Heart left ventricle (tissue), 16 donors: ENCODE results near the gene WDR74. TPM values are rescaled to one million over a fixed set of nuclear protein-coding genes. Genes with fewer than 3 reads are reported as not detected.

Source experiments
- ATAC-seq, 4 donors: fragments of 200-7000 bp; cut with Tn5 transposase; one replicate each; pipeline ENCODE4 v1.9.1; 2020 to 2022; ENCODE audit warnings: moderate library complexity in 4 of 4, mild to moderate bottlenecking in 3 of 4, moderate number of reproducible peaks in 1 of 4
- DNase-seq, 5 donors: peaks; one replicate each; pipeline ENCODE4 v3.0.0-alpha.2; 2020
- H3K27ac ChIP-seq, 12 donors: fragments of 200-600 bp; sonication (generic) in 4 of 12; one replicate each; pipeline versions ENCODE4 v1.5.0 to v1.8.0; 2016 to 2022; ENCODE audit warnings: mild to moderate bottlenecking in 2 of 12
- H3K27me3 ChIP-seq, 9 donors: fragments of 200-600 bp; sonication (generic) in 2 of 9; one replicate each; pipeline versions ENCODE4 v1.5.1 to v1.8.0; 2016 to 2022; ENCODE audit warnings: mild to moderate bottlenecking in 3 of 9
- H3K36me3 ChIP-seq, 9 donors: fragments of 200-600 bp; sonication (generic) in 2 of 9; one replicate each; pipeline versions ENCODE4 v1.5.0 to v1.8.0; 2018 to 2022; ENCODE audit warnings: mild to moderate bottlenecking in 2 of 9
- H3K4me1 ChIP-seq, 12 donors: fragments of 200-600 bp; sonication (generic) in 4 of 12; one replicate each; pipeline versions ENCODE4 v1.5.0 to v1.8.0; 2016 to 2022; ENCODE audit warnings: mild to moderate bottlenecking in 3 of 12
- H3K4me3 ChIP-seq, 12 donors: fragments of 200-600 bp; sonication (generic) in 4 of 12; one replicate each; pipeline versions ENCODE4 v1.5.0 to v1.8.0; 2017 to 2022; ENCODE audit warnings: mild to moderate bottlenecking in 9 of 12, moderate library complexity in 4 of 12
- H3K9me3 ChIP-seq, 12 donors: fragments of 200-600 bp; sonication (generic) in 4 of 12; one replicate each; pipeline versions ENCODE4 v1.5.0 to v1.8.0; 2016 to 2022; ENCODE audit warnings: mild to moderate bottlenecking in 1 of 12
- POLR2A ChIP-seq, 2 donors: fragments of 450-650 bp; IDR thresholded peaks; one replicate each; pipeline ENCODE4 v1.6.1; 2017; ENCODE audit warnings: antibody characterized with exemption in 2 of 2, mild to moderate bottlenecking in 2 of 2, moderate library complexity in 2 of 2
- WGBS, 4 donors: extraction: QIAGEN DNeasy Blood & Tissue Kit in 2 of 4; methylation state at CpG; one replicate each; pipeline versions ENCODE4 v1.1.5 to v1.1.7; 2013 to 2018; 5-methylcytosine and 5-hydroxymethylcytosine counted together
- intact Hi-C, 10 donors: fragments of 100-400 bp; cut with DNase I; formaldehyde crosslinking; loops; one replicate each; pipeline versions ENCODE4 v1.11.1 to v1.14.2; 2022
- polyA plus RNA-seq, 2 donors: library from polyadenylated mRNA; stranded (reverse); fragments of 200-250 nt; gene quantifications; one replicate each; pipeline ENCODE4 v1.2.3, GENCODE V29; 2013
- total RNA-seq, 9 donors: library from RNA; depleted of rRNA in 2 of 9; stranded (reverse); fragments of >200 nt in 2 of 9; fragmentation: NEBNext Ultra II Directional in 3 of 9; extraction: Animal tissue kit (Norgen Biotek cat#: 25700) in 3 of 9; gene quantifications; one replicate each; pipeline versions ENCODE4 v1.1.0 to v1.2.4, GENCODE V29; 2016 to 2023
- TF ChIP-seq, protein P1 (sequence below), 12 donors: fragments of 200-600 bp; sonication (generic) in 4 of 12; IDR thresholded peaks; one replicate each; pipeline versions ENCODE4 v1.5.0 to v1.8.0; 2018 to 2022; ENCODE audit warnings: antibody characterized with exemption in 12 of 12, mild to moderate bottlenecking in 5 of 12
- donor health status: ischemic (EF 13 %, LVEDD 7.1; RV severe dilation, severe dysfunction).
- donor health status: healthy with polysubstance abuse.
- donor health status: DM: no; HTN: yes; CAD: no.
- donor health status: DM: no; HTN: no; CAD: no.
- donor health status: ischemic (EF 25% LVEDD 6.9; RV normal size, moderate dysfunction).
- donor health status: ischemic (EF 25% LVEDD 5.7; RV mildly dilated, moderate dysfunction).
- donor health status: healthy.
- donor health status: DM: yes; HTN: yes; CAD: no.
- donor health status: ischemic (EF 35%, LVEDD 5.7; RV mildly dilated, moderate dysfunction).
- donor health status: nonischemic (EF 11% LVEDD 7.7; RV severe dilation, severe dysfunction).
- donor health status: DM: yes; HTN: yes; CAD: no.
- donor health status: PGD.
- donor health status: ischemic (EF 29% LVEDD 5.4; RV normal size, mild dysfunction).
- donor health status: nonischemic (EF 23%, LVEDD 6.1; RV moderate dilation, normal function).

The WDR74 gene
- total and polyA plus RNA-seq, 11 donors: 19.2 to 70.6 (median 28.1) TPM

DNA sequence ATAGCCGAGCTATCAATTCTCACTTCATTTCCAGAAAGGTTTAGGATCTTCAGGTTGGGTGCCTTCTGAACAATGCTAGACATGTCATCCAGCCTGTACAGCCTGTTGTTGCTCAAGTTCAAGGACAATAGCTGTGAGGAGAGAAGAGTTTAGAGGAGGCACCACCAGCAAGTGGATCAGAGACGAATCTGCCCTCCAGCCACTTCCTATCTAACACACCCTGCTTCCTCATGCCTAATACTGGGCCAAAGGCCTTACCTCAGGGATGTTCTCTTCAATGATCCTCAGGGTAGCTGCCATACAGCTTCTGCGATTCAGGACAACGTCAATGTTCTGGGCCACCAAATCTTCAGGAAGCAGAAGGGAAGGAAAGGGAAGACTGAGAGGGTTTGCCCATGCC lies 38.3 kb downstream of the WDR74 start:
- no peak for TF ChIP-seq POLR2A (IDR thresholded peaks at IDR 0.05)
- TF ChIP-seq, protein P1, sequence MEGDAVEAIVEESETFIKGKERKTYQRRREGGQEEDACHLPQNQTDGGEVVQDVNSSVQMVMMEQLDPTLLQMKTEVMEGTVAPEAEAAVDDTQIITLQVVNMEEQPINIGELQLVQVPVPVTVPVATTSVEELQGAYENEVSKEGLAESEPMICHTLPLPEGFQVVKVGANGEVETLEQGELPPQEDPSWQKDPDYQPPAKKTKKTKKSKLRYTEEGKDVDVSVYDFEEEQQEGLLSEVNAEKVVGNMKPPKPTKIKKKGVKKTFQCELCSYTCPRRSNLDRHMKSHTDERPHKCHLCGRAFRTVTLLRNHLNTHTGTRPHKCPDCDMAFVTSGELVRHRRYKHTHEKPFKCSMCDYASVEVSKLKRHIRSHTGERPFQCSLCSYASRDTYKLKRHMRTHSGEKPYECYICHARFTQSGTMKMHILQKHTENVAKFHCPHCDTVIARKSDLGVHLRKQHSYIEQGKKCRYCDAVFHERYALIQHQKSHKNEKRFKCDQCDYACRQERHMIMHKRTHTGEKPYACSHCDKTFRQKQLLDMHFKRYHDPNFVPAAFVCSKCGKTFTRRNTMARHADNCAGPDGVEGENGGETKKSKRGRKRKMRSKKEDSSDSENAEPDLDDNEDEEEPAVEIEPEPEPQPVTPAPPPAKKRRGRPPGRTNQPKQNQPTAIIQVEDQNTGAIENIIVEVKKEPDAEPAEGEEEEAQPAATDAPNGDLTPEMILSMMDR (IDR thresholded peaks at IDR 0.05): no peak
- Histone ChIP-seq H3K9me3 (no peaks in the 10 kb centered on the region), H3K27ac (no peak overlapping the region), H3K4me3 (no peak overlapping the region), H3K36me3 (peaks cover 2 to 79% (median 76%) of the 10 kb centered on the region in 9 donors), H3K4me1 (peaks cover 0 to 29% (median 16%) of the 10 kb centered on the region in 12 donors), H3K27me3 (no peaks in the 10 kb centered on the region)
- intact Hi-C loops: no loop called here
- no peak for DNase-seq
- 80 to 91% (median 87%) methylated on average over 4 of the region's 4 CpGs for WGBS, 4 donors
- ATAC-seq: no peak

DNA sequence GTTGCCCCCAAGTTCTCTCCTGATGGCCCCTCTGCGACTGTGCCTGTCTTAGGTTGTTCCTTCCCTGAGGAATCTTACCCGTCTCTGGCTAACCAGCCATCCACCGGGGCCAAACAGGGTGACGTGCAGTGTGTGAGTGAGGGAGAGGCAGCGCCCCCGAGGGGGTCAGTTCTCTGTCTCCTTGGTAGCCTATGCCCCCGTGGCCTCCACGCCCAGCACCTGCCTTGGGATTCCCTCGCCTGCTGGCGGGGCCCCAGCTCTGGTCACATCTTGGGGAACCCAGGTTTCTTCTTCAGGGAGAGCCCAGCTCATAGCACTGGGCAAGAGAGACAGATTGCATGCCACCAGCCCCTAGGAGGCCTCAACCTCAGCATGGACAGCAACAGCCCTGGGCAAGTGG lies 39.9 kb downstream of the WDR74 start:
- Histone ChIP-seq H3K27ac (no peak overlapping the region), H3K4me1 (peaks cover 0 to 24% (median 13%) of the 10 kb centered on the region in 12 donors), H3K36me3 (peaks cover 2 to 95% (median 92%) of the 10 kb centered on the region in 9 donors), H3K9me3 (no peaks in the 10 kb centered on the region), H3K4me3 (no peak overlapping the region), H3K27me3 (no peaks in the 10 kb centered on the region)
- no peak for ATAC-seq
- no peak for DNase-seq
- intact Hi-C loops: no loop called here
- TF ChIP-seq POLR2A (IDR thresholded peaks at IDR 0.05): no peak
- TF ChIP-seq, protein P1 (IDR thresholded peaks at IDR 0.05): no peak
- whole genome bisulfite sequencing, 4 donors: 81 to 97% (median 93%) methylated on average over 10 of the region's 10 CpGs

DNA sequence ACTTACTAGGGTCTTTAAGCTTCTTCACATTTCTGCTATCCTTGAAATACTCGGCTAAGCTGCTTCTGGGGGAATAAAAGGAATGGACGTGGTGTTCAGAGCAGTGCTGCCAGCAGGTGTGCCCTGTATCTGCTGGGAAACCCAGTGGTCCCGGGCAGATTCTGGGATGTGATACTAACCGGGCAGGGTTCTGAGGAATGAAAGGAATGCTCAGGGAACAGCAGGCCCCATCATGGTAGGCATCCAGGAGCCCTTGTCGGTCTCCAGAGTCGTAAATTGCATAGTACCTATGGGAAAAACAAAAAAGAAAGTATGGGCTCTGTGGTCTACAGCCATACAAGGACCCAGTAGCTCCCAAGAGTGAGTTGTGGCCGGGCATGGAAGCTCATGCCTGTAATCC lies 43.1 kb downstream of the WDR74 start:
- H3K27ac ChIP-seq: no peak overlapping the region
- no peaks in the 10 kb centered on the region for H3K9me3 ChIP-seq
- TF ChIP-seq, protein P1 (IDR thresholded peaks at IDR 0.05): no peak
- no peak for TF ChIP-seq POLR2A (IDR thresholded peaks at IDR 0.05)
- H3K4me1 ChIP-seq: peaks cover 0 to 21% (median 12%) of the 10 kb centered on the region in 12 donors
- H3K27me3 ChIP-seq: no peaks in the 10 kb centered on the region
- DNase-seq (no peak), ATAC-seq (no peak)
- intact Hi-C loops: no loop called here
- peaks cover 2 to 93% (median 92%) of the 10 kb centered on the region in 9 donors for H3K36me3 ChIP-seq
- WGBS, 4 donors: 64 to 73% (median 70%) methylated on average over 7 of the region's 7 CpGs
- no peak overlapping the region for H3K4me3 ChIP-seq

DNA sequence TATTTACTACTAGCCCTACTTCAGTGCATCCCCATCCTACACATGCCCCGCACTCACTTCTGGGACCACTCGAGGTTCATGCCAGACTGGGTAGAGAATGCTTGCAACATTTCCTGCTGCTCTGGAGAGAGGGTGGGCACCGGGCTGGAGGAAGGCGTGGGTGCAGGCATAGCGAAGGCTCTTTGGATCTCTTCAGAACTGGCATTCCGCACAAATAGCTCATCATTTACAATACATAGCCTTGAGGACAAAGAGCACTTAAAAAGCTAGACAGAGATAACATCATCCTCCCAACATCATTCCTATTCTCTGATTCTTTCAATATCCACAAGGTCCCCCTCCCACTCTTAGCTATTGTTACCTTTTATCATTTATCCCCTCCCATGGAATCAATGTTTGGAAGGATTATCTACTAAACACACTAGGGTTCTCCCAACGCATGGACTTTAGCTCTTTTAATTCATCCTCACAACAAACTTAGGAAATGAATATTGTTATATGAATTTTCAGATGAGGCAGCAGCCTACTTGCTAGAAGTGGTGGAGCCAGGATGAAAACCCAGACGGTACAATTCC lies 45.1 kb downstream of the WDR74 start:
- TF ChIP-seq, protein P1 (IDR thresholded peaks at IDR 0.05): no peak

More for the DNA sequence above, 45.1 kb downstream of the WDR74 start:
- DNase-seq (no peak), ATAC-seq (no peak)
- H3K27me3 ChIP-seq: no peaks in the 10 kb centered on the region
- no peaks in the 10 kb centered on the region for H3K9me3 ChIP-seq
- H3K4me1 ChIP-seq: peaks cover 0 to 34% (median 28%) of the 10 kb centered on the region in 12 donors
- H3K4me3 ChIP-seq: no peak overlapping the region
- H3K27ac ChIP-seq: no peak overlapping the region
- WGBS, 4 donors: 88 to 93% (median 91%) methylated on average over 8 of the region's 8 CpGs
- intact Hi-C loops: loop anchor here in 6 of 10 donors (5.0 kb wide), 3 partner anchors 38 to 48 kb away; partner anchors contain the start of genes STX5 (in 4 of the 6), TEX54 (in 4 of the 6) and WDR74 (in 1 of the 6)
- peaks cover 2 to 89% (median 84%) of the 10 kb centered on the region in 9 donors for H3K36me3 ChIP-seq
